Lung (tissue), 13 donors: ENCODE results near the gene ZNF584. TPM values are rescaled to one million over a fixed set of nuclear protein-coding genes. Genes with fewer than 3 reads are reported as not detected.

Source experiments
- ATAC-seq: fragments of 200-7000 bp; cut with Tn5 transposase; one replicate; pipeline ENCODE4 v1.9.1; 2020; ENCODE audit warnings: moderate number of reproducible peaks; ENCODE audit not compliant: insufficient read depth, low FRiP score
- DNase-seq, 3 donors: peaks; one replicate each; pipeline ENCODE4 v3.0.0-alpha.2; 2013 to 2017
- H3K27ac ChIP-seq, 2 donors: one replicate each; pipeline ENCODE4 v1.5.1; 2013; ENCODE audit warnings: mild to moderate bottlenecking in 2 of 2, moderate library complexity in 2 of 2, control low read depth in 1 of 2, inconsistent platforms in 1 of 2, low read depth in 1 of 2, low read length in 1 of 2
- H3K27me3 ChIP-seq, 3 donors: one replicate each; pipeline ENCODE4 v1.5.1; 2013; ENCODE audit warnings: low read length in 2 of 3; ENCODE audit not compliant: control insufficient read depth in 3 of 3, insufficient read depth in 3 of 3
- H3K36me3 ChIP-seq, 4 donors: one replicate each; pipeline ENCODE4 v1.5.1; 2013; ENCODE audit warnings: low read length in 4 of 4, mild to moderate bottlenecking in 1 of 4, moderate library complexity in 1 of 4; ENCODE audit not compliant: control insufficient read depth in 4 of 4, insufficient read depth in 4 of 4
- H3K4me1 ChIP-seq, 5 donors: one replicate each; pipeline ENCODE4 v1.5.1; 2013; ENCODE audit warnings: low read length in 5 of 5, mild to moderate bottlenecking in 2 of 5, moderate library complexity in 1 of 5; ENCODE audit not compliant: control insufficient read depth in 5 of 5, insufficient read depth in 5 of 5
- H3K4me3 ChIP-seq: one replicate; pipeline ENCODE4 v1.5.1; 2013; ENCODE audit warnings: mild to moderate bottlenecking, control low read depth, moderate library complexity
- H3K9ac ChIP-seq, 2 donors: one replicate each; pipeline ENCODE4 v1.5.1; 2013; ENCODE audit warnings: low read length in 2 of 2, control low read depth in 1 of 2; ENCODE audit not compliant: insufficient read depth in 1 of 2
- H3K9me3 ChIP-seq, 4 donors: one replicate each; pipeline ENCODE4 v1.5.1; 2013; ENCODE audit warnings: low read length in 3 of 4, mild to moderate bottlenecking in 1 of 4, moderate library complexity in 1 of 4; ENCODE audit not compliant: control insufficient read depth in 4 of 4, insufficient read depth in 3 of 4
- CTCF ChIP-seq: IDR thresholded peaks from 2 replicates; pipeline ENCODE4 v1.5.1; 2012; ENCODE audit warnings: mild to moderate bottlenecking; ENCODE audit errors: control extremely low read depth, extremely low read depth
- WGBS, 2 donors: extraction: QIAGEN DNeasy Blood & Tissue Kit; methylation state at CpG; one replicate each; pipeline ENCODE4 v1.1.7; 2013; 5-methylcytosine and 5-hydroxymethylcytosine counted together
- polyA plus RNA-seq, 2 donors: library from polyadenylated mRNA; stranded (reverse); fragments of 200-250 nt; gene quantifications; one replicate each; pipeline ENCODE4 v1.2.1, GENCODE V29; 2013
- small RNA-seq: library from RNA; depleted of rRNA; stranded (forward); fragments of <200 nt; gene quantifications from one replicate; pipeline ENCODE3, GENCODE V24; 2014; ENCODE audit warnings: low replicate concordance
- total RNA-seq, 2 donors: library from RNA; depleted of rRNA in 1 of 2; stranded (reverse); fragments of >200 nt in 1 of 2; gene quantifications; one replicate each; pipeline ENCODE4 v1.2.1, GENCODE V29; 2014 to 2021
- donor health status: control.
- donor health status: control.
- donor health status: Bipolar disorder and iron deficiency.
- donor health status: healthy.
- donor health status: DM: yes; HTN: yes; CAD: no.

The ZNF584 gene
- total and polyA plus RNA-seq, 4 donors, result 6.0 to 16.9 (median 13.8) TPM

GRCh38 chr19:58466089-58466759 lies 57.8 kb downstream of the ZNF584 start:
- peak overlapping the region in 1 of 2 donors; percentile 1 for H3K27ac ChIP-seq
- H3K36me3 ChIP-seq, result peaks cover 0 to 17% (median 1%) of the 10 kb centered on the region in 4 donors
- ATAC-seq, result no peak

GRCh38 chr19:58466760-58467589 lies 58.5 kb downstream of the ZNF584 start, which contains the start of gene ZNF324:
ZNF324 (plus strand) TSS chr19:58467080; CDS start chr19:58469186, 2,106 bp downstream.
- WGBS, 2 donors, result 0% methylated on average over 83 to 92 of the region's 92 CpGs
- no peaks in the 10 kb centered on the region for H3K27me3 ChIP-seq
- peaks cover 0 to 23% (median 2%) of the 10 kb centered on the region in 4 donors for H3K36me3 ChIP-seq
- peak; percentile 97 for ATAC-seq
- TF ChIP-seq CTCF, result no peak
- peak within 1 kb of the TSS; percentile 37 to 47 for H3K9ac ChIP-seq
- peak; percentile 98 to 99 (median 98) for DNase-seq
- no peaks in the 10 kb centered on the region for H3K9me3 ChIP-seq
- H3K4me1 ChIP-seq, result peaks cover 0 to 14% (median 5%) of the 10 kb centered on the region in 5 donors
- H3K4me3 ChIP-seq, result peak within 1 kb of the TSS; percentile 87
- peak within 1 kb of the TSS; percentile 68 to 84 for H3K27ac ChIP-seq

More at GRCh38 chr19:58466089-58466759, 57.8 kb downstream of the ZNF584 start:
- H3K9ac ChIP-seq, result peak overlapping the region in 1 of 2 donors; percentile 47
- no peak for TF ChIP-seq CTCF
- DNase-seq, result no peak
- peaks cover 0 to 14% (median 5%) of the 10 kb centered on the region in 5 donors for H3K4me1 ChIP-seq
- WGBS, 2 donors, result 35 to 36% methylated on average over 20 of the region's 20 CpGs
- peak overlapping the region; percentile 17 for H3K4me3 ChIP-seq
- H3K27me3 ChIP-seq, result no peaks in the 10 kb centered on the region
- no peaks in the 10 kb centered on the region for H3K9me3 ChIP-seq

Small RNAs within 50 kb of the gene (small RNA-seq; reads per million reads assigned to genes)
- gene MIR4754, result not detected
- gene RNA5SP473, result not detected

Other genes starting within 250 kb of the ZNF584 start
- 10 to 100 TPM; 27.8 to 29.6 TPM for gene ZNF274, start 225.6 kb upstream of the ZNF584 start, total RNA-seq
- 10 to 100 TPM; 10.2 to 24.2 TPM for gene ZNF274, start 225.6 kb upstream of the ZNF584 start, polyA plus RNA-seq
- 10 to 100 TPM; 19.7 to 41.6 TPM for gene ZNF544, start 179.7 kb upstream of the ZNF584 start, total RNA-seq
- gene ZNF544, start 179.7 kb upstream of the ZNF584 start, polyA plus RNA-seq, result 10 to 100 TPM in 1 of 2 donors, 1 to 10 TPM in 1; 9.6 to 13.8 TPM
- gene ZNF8, start 129.7 kb upstream of the ZNF584 start, total RNA-seq, result 1 to 10 TPM; 5.2 to 8.0 TPM
- 1 to 10 TPM; 1.2 to 1.8 TPM for gene ZNF8, start 129.7 kb upstream of the ZNF584 start, polyA plus RNA-seq
- gene ERVK3-1, start 103.3 kb upstream of the ZNF584 start, total RNA-seq, result 10 to 100 TPM; 31.8 to 58.8 TPM
- 10 to 100 TPM; 38.0 to 38.1 TPM for gene ERVK3-1, start 103.3 kb upstream of the ZNF584 start, polyA plus RNA-seq
- 1 to 10 TPM; 3.7 TPM for gene ZSCAN22, start 81.7 kb upstream of the ZNF584 start, total RNA-seq
- 1 to 10 TPM in 1 of 2 donors, under 1 TPM in 1; 0.93 to 1.1 TPM for gene ZSCAN22, start 81.7 kb upstream of the ZNF584 start, polyA plus RNA-seq
- 10 to 100 TPM in 1 of 2 donors, 1 to 10 TPM in 1; 1.2 to 16.4 TPM for gene A1BG, start 55.2 kb upstream of the ZNF584 start, total RNA-seq
- 10 to 100 TPM; 20.9 to 53.4 TPM for gene A1BG, start 55.2 kb upstream of the ZNF584 start, polyA plus RNA-seq
- gene ZNF497, start 45.9 kb upstream of the ZNF584 start, total RNA-seq, result 1 to 10 TPM; 3.5 to 3.8 TPM
- 1 to 10 TPM in 1 of 2 donors, under 1 TPM in 1; 0.97 to 1.3 TPM for gene ZNF497, start 45.9 kb upstream of the ZNF584 start, polyA plus RNA-seq
- gene ZNF837, start 27.6 kb upstream of the ZNF584 start, total RNA-seq, result 1 to 10 TPM; 2.5 to 3.2 TPM
- 1 to 10 TPM; 1.7 to 2.9 TPM for gene ZNF837, start 27.6 kb upstream of the ZNF584 start, polyA plus RNA-seq
- gene RPS5, start 21.4 kb upstream of the ZNF584 start, total RNA-seq, result 1,000 to 10,000 TPM in 1 of 2 donors, 100 to 1,000 TPM in 1; 927 to 1,036 TPM
- gene RPS5, start 21.4 kb upstream of the ZNF584 start, polyA plus RNA-seq, result 1,000 to 10,000 TPM; 1,145 to 1,802 TPM
- gene RNF225, start 13.0 kb upstream of the ZNF584 start, total RNA-seq, result 1 to 10 TPM in 1 of 2 donors, under 1 TPM in 1; 0.26 to 1.5 TPM
- gene RNF225, start 13.0 kb upstream of the ZNF584 start, polyA plus RNA-seq, result under 1 TPM in 1 of 2 donors, not detected in 1; 0.14 TPM
- gene ZNF132, start 31.5 kb downstream of the ZNF584 start, total RNA-seq, result 1 to 10 TPM; 4.4 to 7.4 TPM
- gene ZNF132, start 31.5 kb downstream of the ZNF584 start, polyA plus RNA-seq, result 1 to 10 TPM; 1.0 to 1.4 TPM
- 1 to 10 TPM; 8.2 to 9.3 TPM for gene ZNF324B, start 43.0 kb downstream of the ZNF584 start, total RNA-seq
- gene ZNF324B, start 43.0 kb downstream of the ZNF584 start, polyA plus RNA-seq, result 1 to 10 TPM; 2.8 to 3.9 TPM
- gene ZNF324, start 58.4 kb downstream of the ZNF584 start, total RNA-seq, result 10 to 100 TPM; 12.4 to 13.9 TPM
- gene ZNF324, start 58.4 kb downstream of the ZNF584 start, polyA plus RNA-seq, result 1 to 10 TPM; 4.6 to 5.3 TPM
- gene ZNF446, start 67.7 kb downstream of the ZNF584 start, total RNA-seq, result 10 to 100 TPM; 12.5 to 12.9 TPM
- gene ZNF446, start 67.7 kb downstream of the ZNF584 start, polyA plus RNA-seq, result 1 to 10 TPM; 8.3 to 9.5 TPM
- 10 to 100 TPM in 1 of 2 donors, 1 to 10 TPM in 1; 7.9 to 11.3 TPM for gene SLC27A5, start 103.3 kb downstream of the ZNF584 start, total RNA-seq
- 10 to 100 TPM; 14.6 to 19.0 TPM for gene SLC27A5, start 103.3 kb downstream of the ZNF584 start, polyA plus RNA-seq
- gene ZBTB45, start 111.2 kb downstream of the ZNF584 start, total RNA-seq, result 10 to 100 TPM in 1 of 2 donors, 1 to 10 TPM in 1; 6.0 to 20.2 TPM
- gene ZBTB45, start 111.2 kb downstream of the ZNF584 start, polyA plus RNA-seq, result 1 to 10 TPM; 7.7 to 9.6 TPM
- 100 to 1,000 TPM; 171 to 250 TPM for gene TRIM28, start 135.4 kb downstream of the ZNF584 start, total RNA-seq
- gene TRIM28, start 135.4 kb downstream of the ZNF584 start, polyA plus RNA-seq, result 100 to 1,000 TPM; 175 to 188 TPM
- 100 to 1,000 TPM in 1 of 2 donors, 10 to 100 TPM in 1; 87.7 to 156 TPM for gene CHMP2A, start 146.5 kb downstream of the ZNF584 start, total RNA-seq
- gene CHMP2A, start 146.5 kb downstream of the ZNF584 start, polyA plus RNA-seq, result 100 to 1,000 TPM; 227 to 309 TPM
- gene UBE2M, start 150.0 kb downstream of the ZNF584 start, total RNA-seq, result 10 to 100 TPM; 25.9 to 55.6 TPM
- gene UBE2M, start 150.0 kb downstream of the ZNF584 start, polyA plus RNA-seq, result 10 to 100 TPM; 55.7 to 60.7 TPM
- gene MZF1, start 164.7 kb downstream of the ZNF584 start, total RNA-seq, result 10 to 100 TPM; 28.4 to 37.5 TPM
- gene MZF1, start 164.7 kb downstream of the ZNF584 start, polyA plus RNA-seq, result 10 to 100 TPM; 19.2 to 31.7 TPM